GM21367 (cell line): Measurements from ENCODE around the gene DLX6.
A peak's percentile ranks its signal among the peaks of the same experiment; 100 is the strongest.
"Not testable (repeated sequence)": the region's sequence is repeated elsewhere in the genome, so short reads cannot be mapped to it uniquely, and the experiment has no call there.

ENCODE experiments used
- ATAC-seq: cut with Tn5 transposase; IDR thresholded peaks from one replicate; pipeline ENCODE4 v1.9.1; 2021; ENCODE audit not compliant: unreplicated experiment

Gene DLX6

DNA sequence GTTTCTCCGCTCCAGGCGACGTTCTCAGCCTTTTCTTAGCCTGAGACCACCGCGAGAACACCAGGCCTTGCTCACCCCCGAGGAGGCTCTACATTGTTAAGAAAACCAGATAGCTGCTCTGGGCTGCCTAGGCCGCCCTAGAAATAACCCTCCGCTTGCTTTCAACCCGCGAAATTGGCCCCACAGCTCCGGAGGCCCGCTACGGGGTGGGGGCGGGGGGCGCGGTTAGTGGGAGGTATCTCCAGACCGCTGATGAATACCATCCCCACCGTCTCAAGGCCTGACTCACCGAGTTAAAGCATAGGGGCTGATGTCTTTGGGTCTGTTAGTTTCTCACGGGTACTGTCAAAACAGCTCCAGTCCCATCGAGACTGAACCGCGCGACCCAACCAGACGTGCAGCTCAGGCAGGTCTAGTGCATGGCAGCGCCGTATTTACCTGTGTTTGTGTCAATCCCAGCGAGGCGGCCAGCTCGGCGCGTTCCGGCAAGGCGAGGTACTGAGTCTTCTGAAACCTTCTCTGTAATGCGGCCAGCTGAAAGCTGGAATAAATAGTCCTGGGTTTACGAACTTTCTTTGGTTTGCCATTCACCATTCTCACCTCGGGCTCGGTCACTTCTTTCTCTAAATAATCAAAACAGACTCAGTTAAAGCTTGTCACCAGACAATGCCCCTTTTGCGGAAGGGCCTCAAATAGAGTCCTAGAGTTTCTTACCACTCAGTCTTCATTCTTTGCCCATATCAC lies 16.6 kb downstream of the DLX6 start:
- no peak for ATAC-seq

DNA sequence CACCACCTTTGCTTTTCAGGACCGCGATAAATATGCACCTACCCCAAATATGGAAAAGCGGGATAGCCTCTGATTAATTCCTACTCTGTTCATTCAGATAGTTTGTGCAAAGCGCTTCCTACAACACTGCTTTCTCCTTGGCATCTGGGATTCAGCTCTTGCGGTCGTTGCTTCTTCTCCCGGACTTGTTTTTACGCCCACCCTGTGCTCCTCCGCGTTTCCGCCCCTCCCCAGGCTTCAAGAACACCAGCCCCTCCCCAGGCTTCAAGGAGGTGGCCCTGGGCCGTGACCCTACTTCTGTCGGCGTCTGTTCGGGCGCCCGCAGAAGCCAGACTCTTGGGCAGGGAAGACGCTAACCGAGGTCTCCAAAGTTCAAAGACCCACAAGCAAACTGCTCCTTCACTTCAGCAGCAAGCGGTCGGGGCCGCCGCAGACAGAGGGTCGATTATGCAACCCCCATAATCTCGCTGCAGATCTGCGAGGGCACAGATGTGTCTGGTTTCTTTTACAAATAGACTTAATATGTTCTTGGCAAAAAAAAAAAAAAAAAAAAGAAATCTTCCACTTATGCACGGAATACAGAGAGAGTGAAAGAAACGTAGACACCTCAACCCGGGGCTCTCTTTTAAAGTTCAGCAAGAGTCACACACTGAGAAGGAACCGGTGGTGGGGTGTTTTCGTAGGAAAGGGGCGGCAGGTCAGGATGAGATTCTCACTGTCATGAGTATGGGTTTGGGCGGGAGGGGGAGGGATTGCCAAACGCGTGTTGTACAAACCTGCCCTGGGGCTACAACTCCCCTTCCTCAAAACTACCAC lies 17.3 kb downstream of the DLX6 start:
- no peak for ATAC-seq

DNA sequence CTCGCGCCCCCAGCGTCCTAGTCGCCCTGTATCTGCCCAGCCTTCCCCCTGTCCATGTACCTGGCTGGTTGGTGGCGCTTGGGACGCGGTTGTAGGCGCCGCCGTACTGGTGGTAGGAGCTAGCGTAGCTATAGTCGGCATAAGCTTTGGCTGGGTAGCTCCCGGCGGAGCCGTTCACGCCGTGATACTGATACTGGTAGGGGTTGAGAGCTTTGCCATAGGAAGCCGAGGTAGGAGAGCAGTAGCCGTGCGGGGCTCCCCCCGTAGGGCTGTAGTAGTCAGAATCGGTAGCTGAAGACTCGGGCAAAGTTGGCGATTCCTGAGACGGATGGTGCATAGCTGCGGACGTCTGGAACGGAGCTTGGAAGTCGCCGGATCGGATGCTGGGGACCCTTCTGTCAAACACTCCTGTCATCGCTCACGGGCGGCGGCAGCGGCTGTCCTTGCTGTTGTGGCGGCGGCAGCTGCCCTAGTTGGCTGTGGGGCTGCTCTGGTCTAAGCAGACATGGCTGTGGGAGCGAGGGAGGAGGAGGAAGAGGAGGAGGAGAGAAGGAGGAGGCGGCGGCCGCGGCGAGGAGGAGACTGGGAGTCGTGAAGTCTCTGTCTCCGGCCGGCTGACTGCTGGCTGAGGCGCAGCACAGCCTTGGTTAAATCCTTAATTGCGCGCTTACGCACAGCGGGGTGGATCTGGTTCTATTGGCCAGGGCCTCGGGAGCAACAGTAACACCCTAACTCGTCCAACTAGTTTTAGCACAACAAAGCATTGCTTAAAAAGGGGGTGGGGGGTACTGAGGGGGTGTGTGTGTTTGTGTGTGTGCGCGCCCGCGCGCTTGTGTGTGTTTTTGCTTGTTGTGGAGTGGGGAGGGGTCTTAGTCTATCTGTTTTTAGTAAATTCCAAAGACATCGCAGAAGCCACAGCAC lies 19.1 kb downstream of the DLX6 start, which contains the start of gene DLX5:
Gene DLX5 (minus strand): TSS at position 623 of the 921 bp plus-strand sequence. CDS start 208 bp downstream, at position 415.
- no peak for ATAC-seq

DNA sequence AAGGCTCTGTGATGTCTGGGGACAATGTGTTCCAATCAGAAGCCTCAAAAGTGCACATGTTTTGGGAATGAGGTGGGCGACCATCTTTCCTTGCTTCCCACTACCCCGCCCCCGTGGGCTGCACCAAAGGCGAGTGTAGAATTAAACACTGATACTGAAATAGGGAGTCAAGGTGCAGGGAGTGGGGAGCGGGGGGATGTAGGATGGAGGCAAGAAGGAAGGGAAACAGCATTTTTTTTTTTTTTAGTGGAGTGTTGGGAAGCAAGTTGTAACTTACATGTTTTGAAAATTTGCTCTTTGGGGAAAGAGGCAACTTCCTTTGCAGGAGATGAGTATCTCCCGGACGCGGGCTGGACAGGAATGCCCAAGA lies 19.8 kb downstream of the DLX6 start:
- ATAC-seq: no peak

DNA sequence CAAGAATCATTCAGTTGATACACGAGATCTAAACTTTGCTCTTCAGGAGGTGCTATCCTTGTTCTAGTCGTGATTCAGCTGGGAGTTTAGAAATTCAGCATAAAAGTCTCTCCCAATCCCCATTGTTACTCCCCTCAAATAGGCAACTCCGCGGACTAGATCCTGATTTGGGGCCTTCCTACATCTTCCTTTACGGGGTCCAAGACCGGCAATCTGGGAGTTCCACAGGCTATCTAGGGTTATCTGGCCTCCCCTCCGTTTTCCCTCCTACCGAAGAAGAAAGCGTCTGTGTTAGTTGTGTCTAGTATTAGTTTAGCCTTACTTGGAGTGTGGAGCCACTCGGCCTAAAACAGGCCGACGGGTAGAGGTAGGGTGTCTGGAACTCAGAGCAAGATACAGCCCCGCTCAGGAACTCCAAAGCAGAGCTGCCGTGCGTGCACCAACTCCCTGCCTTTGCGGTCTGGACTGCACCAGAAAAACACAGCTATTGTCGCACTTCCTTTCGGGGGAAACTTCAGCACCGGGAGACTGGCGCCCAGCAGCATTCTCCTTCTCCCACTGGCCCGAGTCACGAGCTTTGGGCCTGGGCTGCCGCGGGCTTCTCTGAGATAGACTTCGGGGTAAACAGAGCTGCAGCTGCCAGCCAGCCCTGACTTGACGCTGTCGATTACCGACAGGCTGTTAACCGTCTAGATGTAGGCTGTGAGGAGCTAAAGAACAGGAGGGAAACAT lies 20.8 kb downstream of the DLX6 start:
- ATAC-seq: no peak

DNA sequence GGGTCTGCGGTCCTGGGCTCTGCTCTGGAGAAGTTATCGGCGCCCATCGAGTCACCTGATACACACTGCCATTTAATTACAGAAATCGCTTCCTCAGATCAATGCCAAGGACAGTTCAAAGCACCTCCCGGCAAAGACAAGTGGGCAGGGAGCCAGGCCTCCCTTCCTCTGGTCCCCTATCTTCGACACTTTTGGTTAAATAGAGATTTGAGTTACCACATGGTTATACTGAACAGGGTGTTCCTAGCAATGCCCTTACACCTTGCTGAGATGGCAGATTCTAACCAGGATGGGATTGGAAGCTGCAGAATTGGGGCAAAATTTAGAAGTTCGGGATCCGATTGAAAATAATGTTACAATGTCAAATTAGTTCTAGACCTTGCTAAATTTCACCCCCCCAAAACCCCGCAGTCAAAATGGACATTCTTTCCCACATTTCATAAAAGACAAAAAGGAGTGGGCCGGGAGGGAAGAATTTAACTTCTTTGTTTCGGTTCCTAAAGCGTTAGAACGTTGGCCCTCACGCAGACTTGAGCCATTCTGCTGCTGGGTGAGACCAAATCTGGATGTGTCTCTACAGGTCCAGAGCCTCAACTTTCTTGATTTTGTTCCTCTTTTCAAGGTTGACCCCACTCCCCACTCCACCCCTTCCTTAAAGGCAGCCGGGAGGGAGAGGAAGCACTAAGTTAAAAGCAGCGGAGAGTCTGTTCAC lies 21.5 kb downstream of the DLX6 start:
- no peak for ATAC-seq

DNA sequence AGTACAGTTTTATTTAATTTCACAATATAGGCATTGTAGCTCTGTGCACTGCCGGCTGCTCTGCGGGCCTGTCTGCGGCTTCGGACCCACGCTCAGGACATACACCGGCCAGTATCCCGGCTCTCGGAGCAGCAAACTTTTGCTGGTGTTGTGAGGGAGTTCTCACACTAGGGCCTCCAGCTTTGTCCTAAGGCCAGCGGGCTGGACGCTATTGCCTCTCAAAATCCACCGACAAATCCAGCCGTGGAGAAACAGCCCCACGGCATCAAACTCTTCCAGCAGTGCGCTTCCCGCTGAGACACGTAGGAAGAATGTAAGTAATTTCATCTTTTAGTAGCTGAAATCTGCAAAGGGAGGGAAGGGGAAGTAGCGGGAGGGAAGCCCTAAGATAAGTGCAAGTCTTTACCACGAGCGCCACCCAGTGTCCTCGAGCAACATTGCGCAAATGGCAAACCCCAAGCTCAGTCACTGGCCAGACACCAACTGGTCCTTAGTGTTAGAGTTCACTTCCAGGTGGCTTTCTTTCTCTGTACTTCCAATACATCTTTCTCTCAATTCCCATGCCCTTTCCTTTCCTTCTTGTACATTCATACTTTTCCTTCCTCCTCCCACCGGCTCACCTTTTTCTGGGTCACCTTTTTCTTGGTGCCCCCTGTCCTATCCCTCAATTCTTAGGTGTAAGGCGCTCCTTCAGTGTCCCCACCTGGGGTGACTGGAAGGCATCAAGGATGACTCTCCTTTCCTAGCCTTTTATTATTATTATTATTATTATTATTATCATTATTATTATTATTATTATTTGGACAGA lies 22.3 kb downstream of the DLX6 start:
- ATAC-seq: peak; percentile 94

DNA sequence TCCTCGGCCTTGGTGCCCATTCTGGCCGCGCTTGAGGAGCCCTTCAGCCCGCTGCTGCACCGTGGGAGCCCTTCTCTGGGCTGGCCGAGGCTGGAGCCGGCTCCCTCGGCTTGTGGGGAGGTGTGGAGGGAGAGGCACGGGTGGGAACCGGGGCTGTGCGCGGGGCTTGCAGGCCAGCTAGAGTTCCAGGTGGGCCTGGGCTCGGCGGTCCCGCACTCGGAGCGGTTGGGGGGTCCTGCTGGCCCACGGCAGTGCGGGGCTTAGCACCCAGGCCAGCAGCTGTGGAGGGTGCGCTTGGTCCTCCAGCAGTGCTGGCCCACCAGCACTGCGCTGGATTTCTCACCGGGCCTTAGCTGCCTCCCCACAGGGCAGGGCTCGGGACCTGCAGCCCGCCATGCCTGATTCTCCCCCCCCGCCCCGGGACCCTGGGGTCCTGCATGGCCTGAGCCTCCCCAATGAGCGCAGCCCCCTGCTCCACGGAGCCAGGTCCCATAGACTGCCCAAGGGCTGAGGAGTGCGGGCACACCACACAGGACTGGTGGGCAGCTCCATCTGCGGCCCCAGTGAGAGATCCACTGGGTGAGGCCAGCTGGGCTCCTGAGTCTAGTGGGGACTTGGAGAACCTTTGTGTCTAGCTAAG lies 29.0 kb downstream of the DLX6 start:
- ATAC-seq: not testable (repeated sequence)

DNA sequence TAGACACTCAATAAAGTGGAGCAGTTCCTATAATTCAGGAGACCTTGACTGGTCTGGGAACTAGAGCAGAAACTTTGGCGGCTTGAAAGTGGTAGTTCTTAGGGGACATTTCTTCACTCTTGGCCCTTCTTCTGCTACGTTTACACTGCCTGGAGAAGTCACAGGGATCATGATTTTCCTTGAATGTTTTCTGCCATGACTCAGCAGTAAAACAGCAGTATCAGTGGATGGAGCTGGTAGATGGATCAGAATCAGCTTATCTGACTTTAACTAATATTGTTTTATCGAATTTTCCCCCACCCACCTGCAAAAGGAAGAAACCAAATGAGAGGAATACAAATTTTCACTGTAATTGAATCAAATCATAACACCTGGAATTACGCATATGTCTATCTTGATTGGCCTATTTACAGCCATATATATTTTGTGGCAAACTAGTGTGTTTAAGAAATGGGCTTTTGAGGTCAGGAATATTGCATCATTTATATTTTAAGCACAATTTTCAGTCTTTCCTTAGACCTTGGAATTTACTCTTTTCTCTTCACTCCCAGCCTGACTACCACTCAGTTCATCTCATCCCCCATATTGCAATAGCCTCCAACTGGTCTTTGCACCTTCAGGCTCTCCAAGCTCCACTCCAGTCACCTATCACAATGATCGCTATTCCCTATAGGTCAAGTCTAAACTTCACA lies 34.2 kb downstream of the DLX6 start:
- no peak for ATAC-seq

DNA sequence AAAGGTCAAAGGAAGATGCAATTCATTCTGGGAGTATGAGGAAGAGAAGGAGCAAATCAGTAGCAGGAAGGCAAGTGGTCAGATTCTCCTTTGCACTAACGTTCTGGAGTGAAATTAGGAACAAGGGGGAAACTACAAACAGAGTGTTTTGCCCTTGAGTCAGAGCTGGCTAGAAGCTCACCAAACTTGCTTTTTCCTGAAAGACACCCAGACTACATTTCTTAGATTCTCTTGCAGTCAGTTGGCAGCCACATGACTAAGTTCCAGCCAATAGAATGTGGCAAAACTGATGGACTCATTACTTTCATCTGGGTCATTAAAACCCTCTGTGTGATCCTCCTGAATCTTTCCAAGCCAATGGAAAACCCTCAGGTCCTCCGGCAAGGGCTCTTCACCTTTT lies 37.9 kb downstream of the DLX6 start:
- no peak for ATAC-seq
